HepG2 (cell line): Measurements from ENCODE around the gene LRPPRC. TPM values are rescaled to one million over a fixed set of nuclear protein-coding genes. Genes with fewer than 3 reads are reported as not detected.

ENCODE experiments used
- GTF3A ChIP-seq: sonication (generic); formaldehyde crosslinking; conservative IDR thresholded peaks from 2 replicates; pipeline ENCODE4 v1.4.0; 2020; ENCODE audit warnings: mild to moderate bottlenecking, missing genetic modification reagents
- NR2F1 ChIP-seq, 2 experiments: fragments of 450-650 bp in 1 of 2; formaldehyde crosslinking in 1 of 2; IDR thresholded peaks; 2 replicates each; pipeline versions ENCODE4 v1.5.0 to v1.6.1; 2016 to 2020; ENCODE audit warnings: mild to moderate bottlenecking in 1 of 2, missing compliant biosample characterization in 1 of 2, missing genetic modification reagents in 1 of 2, moderate library complexity in 1 of 2
- POLR2AphosphoS2 ChIP-seq: IDR thresholded peaks from 2 replicates; pipeline ENCODE4 v1.6.1; 2011; ENCODE audit warnings: low read depth, low read length, improper control_type of control experiment
- SCMH1 ChIP-seq: sonication (generic); formaldehyde crosslinking; IDR thresholded peaks from 2 replicates; pipeline ENCODE4 v1.9.0; 2021; ENCODE audit warnings: missing genetic modification reagents, mild to moderate bottlenecking, borderline replicate concordance
- THYN1 ChIP-seq: sonication (generic); formaldehyde crosslinking; IDR thresholded peaks from 2 replicates; pipeline ENCODE4 v1.8.1; 2023; ENCODE audit warnings: low read depth, mild to moderate bottlenecking, moderate library complexity, missing genetic modification reagents, borderline replicate concordance
- YEATS2 ChIP-seq: sonication (generic); formaldehyde crosslinking; IDR thresholded peaks from 2 replicates; pipeline ENCODE4 v1.4.0; 2020; ENCODE audit warnings: missing genetic modification reagents, borderline replicate concordance
- ZNF18 ChIP-seq: sonication (generic); formaldehyde crosslinking; IDR thresholded peaks from 2 replicates; pipeline ENCODE4 v1.8.0; 2022; ENCODE audit warnings: mild to moderate bottlenecking, missing genetic modification reagents; ENCODE audit not compliant: insufficient replicate concordance
- ZNF354B ChIP-seq: sonication (generic); formaldehyde crosslinking; IDR thresholded peaks from 2 replicates; pipeline ENCODE4 v1.8.0; 2022; ENCODE audit warnings: mild to moderate bottlenecking, missing genetic modification reagents
- ZNF383 ChIP-seq: sonication (generic); formaldehyde crosslinking; IDR thresholded peaks from 2 replicates; pipeline ENCODE4 v1.4.0; 2020; ENCODE audit warnings: missing genetic modification reagents, mild to moderate bottlenecking, borderline replicate concordance
- ZNF431 ChIP-seq: sonication (generic); formaldehyde crosslinking; IDR thresholded peaks from 2 replicates; pipeline ENCODE4 v1.9.0; 2022; ENCODE audit warnings: missing genetic modification reagents, low read depth, mild to moderate bottlenecking, borderline replicate concordance
- ZSCAN9 ChIP-seq: IDR thresholded peaks from 2 replicates; pipeline ENCODE4 v1.6.1; 2016; ENCODE audit warnings: borderline replicate concordance
- polyA plus RNA-seq, 8 experiments: library from polyadenylated mRNA; depleted of rRNA in 3 of 8; stranded (reverse) in 7 of 8; unstranded in 1 of 8; fragments of >200 nt; fragmentation: Illumina TruSeq in 4 of 8; extraction: Trizol in 4 of 8; gene quantifications; 2 replicates each; pipeline versions ENCODE4 v1.2.1 to v1.2.3, GENCODE V29; 2011 to 2016; ENCODE audit warnings: low read depth in 4 of 8, missing spikeins in 1 of 8, mixed read lengths in 1 of 8; ENCODE audit not compliant: insufficient read depth in 1 of 8
- total RNA-seq, 5 experiments: library from RNA; depleted of rRNA; stranded (reverse); fragments of >200 nt; fragmentation: Illumina TruSeq; extraction: Trizol; gene quantifications; 2 replicates each; pipeline ENCODE4 v1.2.3, GENCODE V29; 2016; ENCODE audit warnings: low read depth in 1 of 5
- TF ChIP-seq, protein P1 (sequence below): sonication (generic); formaldehyde crosslinking; IDR thresholded peaks from 2 replicates; pipeline ENCODE4 v1.9.0; 2021; ENCODE audit warnings: missing genetic modification reagents, borderline replicate concordance
- TF ChIP-seq, protein P2 (sequence below): sonication (generic); formaldehyde crosslinking; IDR thresholded peaks from 2 replicates; pipeline ENCODE4 v1.4.0; 2020; ENCODE audit warnings: mild to moderate bottlenecking, missing genetic modification reagents
- TF ChIP-seq, protein P3 (sequence below): IDR thresholded peaks from 2 replicates; pipeline ENCODE4 v1.4.0; 2020; ENCODE audit warnings: mild to moderate bottlenecking, missing genetic modification reagents

The LRPPRC gene
- total and polyA plus RNA-seq, 2 of the 13 experiments (the other 11 are each of a cell fraction or from before 2014, with no cell fraction given): 117 to 167 TPM

GRCh38 chr2:43995733-43996533 is at the start of gene LRPPRC (continued):
- TF ChIP-seq, protein P1, sequence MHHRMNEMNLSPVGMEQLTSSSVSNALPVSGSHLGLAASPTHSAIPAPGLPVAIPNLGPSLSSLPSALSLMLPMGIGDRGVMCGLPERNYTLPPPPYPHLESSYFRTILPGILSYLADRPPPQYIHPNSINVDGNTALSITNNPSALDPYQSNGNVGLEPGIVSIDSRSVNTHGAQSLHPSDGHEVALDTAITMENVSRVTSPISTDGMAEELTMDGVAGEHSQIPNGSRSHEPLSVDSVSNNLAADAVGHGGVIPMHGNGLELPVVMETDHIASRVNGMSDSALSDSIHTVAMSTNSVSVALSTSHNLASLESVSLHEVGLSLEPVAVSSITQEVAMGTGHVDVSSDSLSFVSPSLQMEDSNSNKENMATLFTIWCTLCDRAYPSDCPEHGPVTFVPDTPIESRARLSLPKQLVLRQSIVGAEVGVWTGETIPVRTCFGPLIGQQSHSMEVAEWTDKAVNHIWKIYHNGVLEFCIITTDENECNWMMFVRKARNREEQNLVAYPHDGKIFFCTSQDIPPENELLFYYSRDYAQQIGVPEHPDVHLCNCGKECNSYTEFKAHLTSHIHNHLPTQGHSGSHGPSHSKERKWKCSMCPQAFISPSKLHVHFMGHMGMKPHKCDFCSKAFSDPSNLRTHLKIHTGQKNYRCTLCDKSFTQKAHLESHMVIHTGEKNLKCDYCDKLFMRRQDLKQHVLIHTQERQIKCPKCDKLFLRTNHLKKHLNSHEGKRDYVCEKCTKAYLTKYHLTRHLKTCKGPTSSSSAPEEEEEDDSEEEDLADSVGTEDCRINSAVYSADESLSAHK (CRISPR knock-in tag): no peak
- peak; percentile 88 for TF ChIP-seq ZSCAN9 (CRISPR knock-in tag)
- TF ChIP-seq, protein P2, sequence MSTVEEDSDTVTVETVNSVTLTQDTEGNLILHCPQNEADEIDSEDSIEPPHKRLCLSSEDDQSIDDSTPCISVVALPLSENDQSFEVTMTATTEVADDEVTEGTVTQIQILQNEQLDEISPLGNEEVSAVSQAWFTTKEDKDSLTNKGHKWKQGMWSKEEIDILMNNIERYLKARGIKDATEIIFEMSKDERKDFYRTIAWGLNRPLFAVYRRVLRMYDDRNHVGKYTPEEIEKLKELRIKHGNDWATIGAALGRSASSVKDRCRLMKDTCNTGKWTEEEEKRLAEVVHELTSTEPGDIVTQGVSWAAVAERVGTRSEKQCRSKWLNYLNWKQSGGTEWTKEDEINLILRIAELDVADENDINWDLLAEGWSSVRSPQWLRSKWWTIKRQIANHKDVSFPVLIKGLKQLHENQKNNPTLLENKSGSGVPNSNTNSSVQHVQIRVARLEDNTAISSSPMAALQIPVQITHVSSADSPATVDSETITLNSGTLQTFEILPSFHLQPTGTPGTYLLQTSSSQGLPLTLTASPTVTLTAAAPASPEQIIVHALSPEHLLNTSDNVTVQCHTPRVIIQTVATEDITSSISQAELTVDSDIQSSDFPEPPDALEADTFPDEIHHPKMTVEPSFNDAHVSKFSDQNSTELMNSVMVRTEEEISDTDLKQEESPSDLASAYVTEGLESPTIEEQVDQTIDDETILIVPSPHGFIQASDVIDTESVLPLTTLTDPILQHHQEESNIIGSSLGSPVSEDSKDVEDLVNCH: no peak
- TF ChIP-seq NR2F1 (CRISPR knock-in tag; IDR thresholded peaks at IDR 0.05): peak in 1 of 2 experiments; percentile 82; a peak in 2 of 4 replicates
- peak; percentile 17; the same call in 1 of the 2 replicates for TF ChIP-seq ZNF431 (CRISPR knock-in tag)
- no peak for TF ChIP-seq ZNF383 (CRISPR knock-in tag)
- no peak for TF ChIP-seq GTF3A (CRISPR knock-in tag)
- no peak for TF ChIP-seq SCMH1
- TF ChIP-seq YEATS2 (CRISPR knock-in tag): peak; percentile 83
- no peak for TF ChIP-seq THYN1
- peak; percentile 66 for TF ChIP-seq ZNF18 (CRISPR knock-in tag)
- TF ChIP-seq, protein P3, sequence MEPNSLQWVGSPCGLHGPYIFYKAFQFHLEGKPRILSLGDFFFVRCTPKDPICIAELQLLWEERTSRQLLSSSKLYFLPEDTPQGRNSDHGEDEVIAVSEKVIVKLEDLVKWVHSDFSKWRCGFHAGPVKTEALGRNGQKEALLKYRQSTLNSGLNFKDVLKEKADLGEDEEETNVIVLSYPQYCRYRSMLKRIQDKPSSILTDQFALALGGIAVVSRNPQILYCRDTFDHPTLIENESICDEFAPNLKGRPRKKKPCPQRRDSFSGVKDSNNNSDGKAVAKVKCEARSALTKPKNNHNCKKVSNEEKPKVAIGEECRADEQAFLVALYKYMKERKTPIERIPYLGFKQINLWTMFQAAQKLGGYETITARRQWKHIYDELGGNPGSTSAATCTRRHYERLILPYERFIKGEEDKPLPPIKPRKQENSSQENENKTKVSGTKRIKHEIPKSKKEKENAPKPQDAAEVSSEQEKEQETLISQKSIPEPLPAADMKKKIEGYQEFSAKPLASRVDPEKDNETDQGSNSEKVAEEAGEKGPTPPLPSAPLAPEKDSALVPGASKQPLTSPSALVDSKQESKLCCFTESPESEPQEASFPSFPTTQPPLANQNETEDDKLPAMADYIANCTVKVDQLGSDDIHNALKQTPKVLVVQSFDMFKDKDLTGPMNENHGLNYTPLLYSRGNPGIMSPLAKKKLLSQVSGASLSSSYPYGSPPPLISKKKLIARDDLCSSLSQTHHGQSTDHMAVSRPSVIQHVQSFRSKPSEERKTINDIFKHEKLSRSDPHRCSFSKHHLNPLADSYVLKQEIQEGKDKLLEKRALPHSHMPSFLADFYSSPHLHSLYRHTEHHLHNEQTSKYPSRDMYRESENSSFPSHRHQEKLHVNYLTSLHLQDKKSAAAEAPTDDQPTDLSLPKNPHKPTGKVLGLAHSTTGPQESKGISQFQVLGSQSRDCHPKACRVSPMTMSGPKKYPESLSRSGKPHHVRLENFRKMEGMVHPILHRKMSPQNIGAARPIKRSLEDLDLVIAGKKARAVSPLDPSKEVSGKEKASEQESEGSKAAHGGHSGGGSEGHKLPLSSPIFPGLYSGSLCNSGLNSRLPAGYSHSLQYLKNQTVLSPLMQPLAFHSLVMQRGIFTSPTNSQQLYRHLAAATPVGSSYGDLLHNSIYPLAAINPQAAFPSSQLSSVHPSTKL (CRISPR knock-in tag): peak; percentile 4; the same call in 1 of the 2 replicates
- 0 out of 2 replicates have a peak, but pooled peaks have one; percentile 68 for TF ChIP-seq ZNF354B (CRISPR knock-in tag)
- TF ChIP-seq POLR2AphosphoS2: peak; percentile 85; the same call in 1 of the 2 replicates
